Measurements from ENCODE around the gene IGBP1.

DNA sequence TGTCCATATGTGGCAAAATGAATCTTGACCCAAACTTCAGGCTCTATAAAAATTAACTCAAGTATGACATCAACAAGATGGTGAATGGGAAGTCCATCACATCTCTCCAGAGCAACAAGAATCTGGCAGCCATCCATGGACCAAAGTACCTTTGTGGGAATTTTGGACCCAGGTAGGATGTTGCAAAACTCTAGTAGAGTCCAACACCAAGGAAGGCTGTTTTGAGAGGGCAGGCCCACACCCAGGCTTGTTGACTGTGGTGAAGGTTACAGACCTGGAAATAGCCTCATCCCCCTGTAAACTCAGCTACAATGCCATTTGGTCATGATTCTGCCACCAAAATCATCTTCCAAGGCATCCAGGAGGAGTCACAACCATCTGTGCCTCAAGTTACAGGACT is 57.0 kb downstream of the IGBP1 start:
- TF ChIP-seq, protein P1, sequence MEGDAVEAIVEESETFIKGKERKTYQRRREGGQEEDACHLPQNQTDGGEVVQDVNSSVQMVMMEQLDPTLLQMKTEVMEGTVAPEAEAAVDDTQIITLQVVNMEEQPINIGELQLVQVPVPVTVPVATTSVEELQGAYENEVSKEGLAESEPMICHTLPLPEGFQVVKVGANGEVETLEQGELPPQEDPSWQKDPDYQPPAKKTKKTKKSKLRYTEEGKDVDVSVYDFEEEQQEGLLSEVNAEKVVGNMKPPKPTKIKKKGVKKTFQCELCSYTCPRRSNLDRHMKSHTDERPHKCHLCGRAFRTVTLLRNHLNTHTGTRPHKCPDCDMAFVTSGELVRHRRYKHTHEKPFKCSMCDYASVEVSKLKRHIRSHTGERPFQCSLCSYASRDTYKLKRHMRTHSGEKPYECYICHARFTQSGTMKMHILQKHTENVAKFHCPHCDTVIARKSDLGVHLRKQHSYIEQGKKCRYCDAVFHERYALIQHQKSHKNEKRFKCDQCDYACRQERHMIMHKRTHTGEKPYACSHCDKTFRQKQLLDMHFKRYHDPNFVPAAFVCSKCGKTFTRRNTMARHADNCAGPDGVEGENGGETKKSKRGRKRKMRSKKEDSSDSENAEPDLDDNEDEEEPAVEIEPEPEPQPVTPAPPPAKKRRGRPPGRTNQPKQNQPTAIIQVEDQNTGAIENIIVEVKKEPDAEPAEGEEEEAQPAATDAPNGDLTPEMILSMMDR (IDR thresholded peaks at IDR 0.05) = no peak
- no peak for TF ChIP-seq POLR2A (IDR thresholded peaks at IDR 0.05)
